HG03575 (cell line): ENCODE results near the gene EPHA2.

ENCODE experiments used
- ATAC-seq: cut with Tn5 transposase; IDR thresholded peaks from one replicate; pipeline ENCODE4 v1.9.1; 2021; ENCODE audit not compliant: unreplicated experiment, insufficient number of reproducible peaks, low FRiP score; ENCODE audit errors: extremely low read depth

The EPHA2 gene

DNA sequence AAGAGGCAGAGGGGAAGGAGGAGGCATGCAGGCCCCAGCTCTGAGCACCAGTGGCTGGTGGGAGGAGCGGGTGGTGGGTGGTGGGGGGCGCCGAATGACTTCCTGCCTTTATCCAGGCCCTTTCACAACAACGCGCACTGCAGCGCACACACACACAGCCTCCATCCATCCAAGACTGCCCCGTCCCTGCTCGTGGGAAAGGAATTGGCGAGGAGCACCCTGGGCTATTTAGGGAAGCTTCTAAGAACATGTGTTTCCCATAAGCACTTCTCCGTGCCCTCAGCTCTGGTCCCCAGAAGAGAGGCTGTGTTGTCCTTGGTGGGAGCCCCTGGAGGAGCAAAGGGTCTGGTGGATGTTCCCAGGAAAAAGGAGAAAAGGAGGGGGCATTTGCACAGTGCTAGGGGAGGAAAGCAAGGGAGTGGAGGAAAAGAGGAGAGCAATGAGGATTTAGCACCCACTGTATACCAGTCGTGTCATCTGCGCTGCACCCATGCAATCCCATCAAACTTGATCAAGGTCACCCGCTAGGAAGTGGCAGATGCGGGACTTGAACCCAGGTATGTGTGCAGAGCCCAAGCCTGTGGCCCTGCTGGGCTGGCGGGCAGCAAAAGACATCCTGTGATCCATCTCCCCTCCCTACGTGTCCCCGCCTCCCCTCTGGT, 28.1 kb downstream of the EPHA2 start:
- ATAC-seq = no peak

DNA sequence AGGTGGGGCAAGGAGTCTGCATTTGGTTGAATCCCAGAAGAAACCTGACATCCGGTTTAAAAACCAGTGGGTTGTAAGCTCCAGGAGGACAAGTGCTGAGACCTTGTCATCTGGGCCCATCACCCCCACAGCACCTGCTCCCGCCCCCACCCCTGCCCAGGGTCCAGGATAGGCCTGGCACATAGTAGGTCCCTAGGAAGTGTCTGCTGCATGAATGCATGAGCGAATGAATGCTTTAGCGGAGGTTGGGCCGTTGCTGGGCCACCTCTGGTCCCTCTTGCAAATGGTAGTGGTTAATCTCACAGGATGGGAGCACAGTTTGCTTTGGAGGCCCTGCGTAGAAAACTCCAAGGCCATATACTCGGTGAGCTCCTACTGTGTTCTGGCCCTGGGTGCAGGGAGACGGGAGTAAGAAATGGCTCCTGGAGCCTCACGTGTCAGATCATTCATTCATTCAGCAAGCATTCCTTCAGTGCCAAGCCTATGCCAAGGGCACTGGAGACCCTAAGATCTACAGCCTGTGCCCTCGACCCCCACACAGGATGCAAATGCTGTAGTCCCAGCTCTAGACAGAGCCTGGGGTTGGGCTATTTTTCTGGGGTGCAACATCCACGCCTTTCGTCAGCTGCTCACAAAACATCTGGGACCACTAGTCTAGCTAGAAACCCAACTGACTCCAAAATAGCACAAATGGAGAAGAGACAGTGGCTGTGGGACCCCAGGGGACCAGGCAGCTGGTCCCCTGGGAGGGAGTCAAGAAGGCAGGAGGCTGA, 28.9 kb downstream of the EPHA2 start:
- ATAC-seq = no peak

DNA sequence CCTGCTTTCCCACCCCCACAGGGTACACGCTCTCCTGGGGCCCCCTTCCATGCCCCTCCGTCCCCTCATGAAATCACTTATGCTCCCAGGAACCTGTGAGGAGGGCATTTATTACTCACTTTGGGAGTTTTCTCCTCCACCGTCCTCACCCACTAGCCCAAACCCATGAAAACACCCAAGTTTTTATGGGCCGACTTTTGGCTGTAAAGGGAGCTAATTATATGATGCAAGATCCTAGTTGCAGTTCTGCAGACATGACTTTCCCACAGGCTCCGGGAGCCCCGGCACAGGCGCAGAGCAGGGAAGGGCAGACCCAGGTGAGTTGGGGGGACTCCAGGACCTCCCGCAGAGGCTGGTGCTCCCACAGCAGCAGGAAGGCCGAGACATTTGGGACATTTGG, 29.7 kb downstream of the EPHA2 start:
- ATAC-seq = no peak

DNA sequence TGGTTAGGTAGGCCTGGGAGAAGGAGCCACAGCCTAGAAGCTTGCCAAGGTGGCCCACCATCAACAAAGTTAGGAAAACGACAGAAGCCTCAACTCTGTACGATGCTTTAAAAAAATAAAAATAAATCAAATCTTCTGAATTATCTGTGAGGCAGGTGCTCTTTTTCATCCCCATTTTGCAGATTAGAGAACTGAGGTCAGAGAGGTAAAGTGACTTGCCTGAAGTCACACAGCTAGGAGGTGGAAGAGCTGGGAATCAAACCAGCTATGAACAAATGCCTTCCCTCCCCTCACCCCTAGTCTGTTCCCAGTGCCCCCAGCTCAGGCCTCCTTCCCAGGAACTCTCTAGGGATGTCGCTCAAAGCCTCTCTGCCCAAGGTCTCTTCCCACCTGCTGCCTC, 30.4 kb downstream of the EPHA2 start:
- ATAC-seq = no peak

DNA sequence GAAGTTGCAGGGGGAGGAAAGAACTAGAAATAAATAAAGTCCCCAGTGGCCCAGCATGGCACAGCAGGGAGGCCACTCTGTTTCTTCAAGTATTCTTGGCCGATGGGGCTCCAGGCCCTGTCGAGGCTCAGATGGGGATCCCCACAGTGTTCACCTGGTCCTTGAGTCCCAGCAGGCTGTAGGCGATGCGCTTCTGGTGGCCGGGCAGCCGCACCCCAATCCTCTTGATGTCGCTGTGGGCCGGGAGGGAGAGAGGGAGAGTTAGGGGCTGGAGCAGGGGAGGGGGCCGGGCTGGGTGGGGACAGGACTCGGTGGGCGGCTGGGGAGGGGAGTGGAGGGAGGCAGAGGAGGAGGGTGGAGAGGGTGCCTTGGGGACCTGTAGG, 30.8 kb downstream of the EPHA2 start:
- ATAC-seq = no peak

DNA sequence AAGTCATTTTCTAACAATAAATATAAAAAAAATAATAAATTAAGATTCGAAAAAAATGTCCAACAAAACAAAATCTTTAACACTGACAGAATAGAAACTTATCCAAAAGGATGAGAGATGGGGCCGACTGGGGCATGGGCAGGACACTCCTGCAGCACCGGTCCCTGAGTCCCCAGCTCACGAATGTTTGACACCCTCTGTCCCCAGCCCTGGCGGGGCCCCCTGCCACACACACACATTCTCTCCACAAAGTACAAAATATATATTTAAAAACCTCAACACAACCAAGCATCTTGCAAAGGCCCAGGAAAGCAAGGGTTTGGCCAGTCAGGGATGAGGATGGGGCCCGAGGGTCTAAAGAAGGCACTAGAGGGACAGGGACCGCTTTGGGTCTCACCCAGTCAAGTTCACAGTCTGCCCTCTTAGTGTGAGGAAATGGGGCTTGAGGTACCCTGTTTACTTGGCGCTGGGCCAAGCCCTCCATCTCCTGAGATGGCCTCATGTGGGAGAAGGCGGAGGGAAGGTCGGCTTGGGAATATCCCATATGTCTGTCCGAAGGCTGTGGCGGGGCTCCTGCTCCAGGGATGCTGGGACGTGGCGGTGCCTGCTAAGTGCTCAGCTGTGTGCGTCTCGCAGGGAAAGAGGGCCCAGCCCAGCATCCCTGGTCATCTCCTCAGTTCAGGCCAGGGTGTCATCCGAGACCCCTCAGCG, 31.3 kb downstream of the EPHA2 start:
- ATAC-seq = no peak

DNA sequence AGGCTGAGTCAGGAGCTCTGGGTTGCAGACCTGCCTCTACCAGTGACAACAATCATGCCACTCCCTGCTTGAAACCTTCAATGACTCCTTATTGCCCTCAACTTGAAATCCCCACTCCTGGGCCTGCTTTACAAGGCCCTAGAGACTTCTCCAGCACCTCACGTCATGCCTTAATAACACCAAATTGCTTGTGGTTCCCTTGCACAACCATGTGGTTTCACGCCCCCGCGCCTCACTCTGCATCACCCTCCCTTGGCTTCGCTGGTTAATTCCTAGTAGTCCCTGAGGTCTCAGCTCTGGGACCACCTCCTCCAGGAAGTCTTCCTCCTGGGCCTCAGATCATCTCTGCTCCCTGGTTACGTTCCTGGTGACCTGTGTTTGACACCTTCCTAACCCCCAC, 33.0 kb downstream of the EPHA2 start:
- ATAC-seq = no peak

DNA sequence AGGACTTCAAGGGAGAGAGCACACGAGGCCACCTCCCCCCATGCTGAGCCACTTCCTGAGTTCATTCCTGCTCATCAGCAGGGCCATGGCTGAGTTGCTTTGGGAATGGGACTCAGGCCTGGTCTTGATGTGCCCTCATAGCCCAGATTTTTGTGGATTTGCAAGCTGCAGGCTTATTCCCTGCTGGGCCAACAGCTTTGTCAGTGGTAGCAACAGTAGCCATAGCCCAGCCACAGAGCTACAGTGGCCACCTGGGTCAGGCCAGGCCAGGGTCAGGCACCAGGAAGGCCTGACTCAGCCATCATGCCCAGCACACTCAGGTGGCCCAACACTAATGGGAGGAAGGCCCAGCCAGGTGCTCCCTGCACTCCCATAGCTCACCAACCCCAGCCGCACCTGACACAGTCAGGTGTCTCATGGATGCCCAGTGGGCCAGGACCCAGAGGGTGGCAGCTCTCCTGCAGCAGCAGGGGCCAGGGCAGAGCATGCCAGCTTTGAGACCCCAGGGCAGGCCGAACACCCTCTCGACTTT, 33.5 kb downstream of the EPHA2 start:
- ATAC-seq = no peak

DNA sequence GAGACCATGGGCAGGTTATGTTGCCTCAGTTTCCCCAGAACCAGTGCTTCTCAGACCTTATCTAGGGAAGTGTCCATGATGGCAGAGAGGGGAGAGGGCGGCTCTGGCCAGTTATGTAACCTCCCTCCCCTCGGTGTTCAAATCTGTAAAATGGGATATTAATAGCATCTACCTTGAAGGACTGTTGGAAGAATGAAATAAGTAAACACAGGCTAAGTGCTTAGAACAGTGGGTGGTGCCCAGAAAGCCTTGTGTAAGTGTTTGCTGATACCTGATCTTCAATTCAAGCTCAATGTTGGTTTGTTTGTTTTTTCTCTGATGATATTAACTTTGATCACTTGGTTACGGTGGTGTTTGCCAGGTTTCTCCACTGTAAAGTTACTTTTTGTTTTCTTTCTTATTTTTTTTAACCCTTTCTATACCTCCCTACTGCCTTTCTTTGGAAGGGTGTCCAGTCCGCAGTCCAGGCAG, 34.9 kb downstream of the EPHA2 start:
- ATAC-seq = no peak

DNA sequence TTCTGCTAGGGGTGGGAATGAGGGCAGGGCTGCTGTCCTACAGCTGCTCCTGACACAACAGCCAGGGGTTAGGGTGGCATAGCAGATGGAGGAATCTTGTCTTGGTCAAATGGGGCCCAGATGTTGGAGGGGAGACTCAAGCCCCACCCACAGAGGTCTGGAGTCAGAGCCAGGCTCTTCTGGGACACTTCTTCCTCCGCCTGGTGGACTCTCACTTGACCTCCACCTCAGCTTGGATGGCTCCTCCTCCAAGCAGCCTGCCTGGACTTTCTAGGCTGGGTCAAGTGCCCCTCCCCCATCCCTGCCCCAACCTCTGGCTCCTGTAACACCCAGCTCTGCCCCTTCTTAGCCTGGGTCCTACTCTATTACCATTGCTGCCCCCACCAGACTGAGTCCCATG, 35.5 kb downstream of the EPHA2 start:
- ATAC-seq = no peak

DNA sequence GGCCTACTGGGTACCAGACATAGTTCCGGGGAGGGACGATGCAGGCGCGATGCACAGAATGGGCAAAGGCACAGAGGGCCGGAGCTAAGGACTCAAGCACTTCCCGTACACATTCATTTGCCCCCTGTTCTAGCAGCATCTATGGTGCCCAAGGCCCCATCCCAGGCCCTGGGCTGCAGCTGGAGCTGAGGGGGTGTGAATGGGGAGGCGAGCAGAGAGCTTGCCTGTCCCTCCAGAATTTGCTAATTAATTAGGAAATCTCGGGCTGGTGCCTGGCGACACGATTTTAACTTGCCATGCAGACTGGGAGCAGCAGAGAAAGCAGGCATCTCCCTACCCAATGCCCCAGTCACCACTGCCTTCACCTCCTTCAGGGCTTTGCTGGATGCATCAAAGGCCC, 35.9 kb downstream of the EPHA2 start:
- ATAC-seq = no peak

DNA sequence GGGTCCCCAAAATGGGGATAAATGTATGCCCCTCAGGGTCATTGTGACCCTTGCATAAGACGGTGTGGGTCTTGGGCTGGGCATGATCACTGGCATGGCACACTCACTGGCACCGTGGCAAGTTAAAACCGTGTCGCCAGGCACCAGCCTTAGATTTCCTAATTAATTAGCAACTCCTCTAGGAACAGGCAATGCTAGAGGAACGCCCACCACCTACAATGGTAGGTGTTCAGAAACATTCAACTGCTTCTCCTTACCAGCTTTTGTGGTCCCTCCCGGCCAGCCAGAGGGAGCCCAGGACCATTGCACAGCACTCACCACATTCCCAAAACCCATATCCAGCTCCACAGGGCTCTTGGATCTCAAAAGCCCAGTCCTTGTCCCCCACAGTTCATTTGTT, 36.4 kb downstream of the EPHA2 start:
- no peak for ATAC-seq

DNA sequence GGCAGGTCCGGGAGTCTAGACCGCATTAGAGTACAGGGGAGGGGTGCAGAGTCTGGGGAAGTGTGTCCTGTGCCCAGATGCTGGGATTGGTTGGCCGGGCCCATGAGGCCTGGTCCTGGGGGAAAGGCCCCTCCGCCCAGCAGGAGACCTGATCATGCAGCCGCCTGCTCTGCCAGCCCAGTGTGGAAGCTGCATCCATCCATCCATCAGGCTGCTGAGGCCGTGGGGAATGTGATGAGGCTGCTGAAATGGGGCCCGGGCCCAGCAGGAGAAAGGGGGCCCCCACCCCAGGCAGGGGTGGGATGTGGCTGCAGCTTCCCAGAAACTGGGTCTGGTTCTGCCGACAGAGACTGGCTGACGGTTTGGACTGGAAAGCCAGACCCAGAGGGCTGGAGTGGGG, 37.2 kb downstream of the EPHA2 start:
- ATAC-seq = no peak

DNA sequence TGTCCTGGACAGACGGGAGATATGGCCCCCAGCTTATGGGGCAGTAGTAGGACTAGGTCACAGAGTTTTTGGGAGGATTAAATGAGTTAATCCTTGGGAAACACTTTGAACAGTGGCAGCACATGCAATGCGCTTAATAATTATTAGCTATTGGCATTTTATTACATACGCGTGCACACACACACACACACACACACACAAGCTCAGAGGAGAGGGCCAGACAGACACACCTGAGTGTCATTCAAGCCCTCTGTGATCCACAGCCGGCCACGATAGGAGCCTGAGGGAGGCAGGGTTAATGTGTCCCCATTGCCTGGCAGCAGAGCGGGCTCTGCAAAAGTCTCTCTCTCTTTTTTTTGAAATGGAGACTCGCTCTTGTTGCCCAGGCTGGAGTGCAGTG, 37.9 kb downstream of the EPHA2 start:
- no peak for ATAC-seq

DNA sequence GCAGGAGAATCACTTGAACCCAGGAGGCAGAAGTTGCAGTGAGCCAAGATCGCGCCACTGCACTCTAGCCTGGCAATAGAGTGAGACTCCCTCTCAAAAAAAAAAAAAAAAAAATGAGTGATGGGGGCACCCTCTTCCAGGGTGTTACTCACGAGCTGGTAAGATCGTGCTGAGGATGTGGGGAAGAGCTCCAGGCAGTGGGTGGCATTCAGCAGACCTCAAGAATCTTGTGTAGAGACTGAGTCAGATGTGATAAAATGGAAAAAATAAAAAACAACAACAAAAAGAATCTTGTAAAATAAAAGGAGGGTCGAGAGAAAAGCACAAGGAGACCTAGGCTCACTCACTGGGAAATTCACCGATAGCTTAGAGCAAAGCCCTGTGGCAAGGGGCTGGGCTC, 38.5 kb downstream of the EPHA2 start:
- no peak for ATAC-seq

DNA sequence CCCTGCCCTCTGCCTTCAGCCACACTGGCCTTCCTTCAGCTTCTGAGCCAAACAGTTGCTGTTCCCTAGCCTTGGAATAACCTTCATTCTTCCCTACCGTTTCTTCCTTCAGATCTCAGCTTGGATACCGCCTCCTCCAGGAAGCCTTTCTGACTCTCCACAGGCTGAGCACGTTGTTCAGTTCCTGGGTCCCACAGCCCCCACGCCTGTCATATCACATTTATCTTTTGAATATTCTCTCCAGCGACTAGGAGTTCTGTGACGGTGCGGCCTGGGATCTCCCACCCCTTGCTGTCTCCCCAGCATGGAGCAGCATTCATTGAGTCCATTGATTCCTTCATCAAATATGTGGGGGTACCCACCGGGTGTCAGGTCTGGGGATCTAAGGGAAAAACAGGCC, 39.2 kb downstream of the EPHA2 start:
- ATAC-seq = no peak

DNA sequence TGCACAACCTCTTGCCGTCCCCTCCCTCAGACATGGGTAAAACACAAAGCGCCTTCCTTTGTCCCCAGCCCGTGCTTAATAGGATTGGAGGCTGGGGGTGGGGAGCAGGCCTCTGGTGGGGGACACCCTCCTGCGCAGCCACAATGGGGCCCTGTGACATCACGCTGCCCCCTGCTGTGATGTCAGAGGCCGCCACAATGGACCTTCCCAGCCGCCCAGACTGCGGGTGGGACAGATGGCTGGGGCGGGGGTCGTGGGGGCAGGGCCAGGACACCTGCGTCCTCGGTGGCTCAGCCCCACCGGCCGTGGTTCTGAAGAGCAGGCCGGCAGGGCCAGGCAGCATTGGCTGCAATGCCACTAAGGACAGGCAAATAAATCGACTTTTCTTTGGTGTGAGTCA, 39.9 kb downstream of the EPHA2 start:
- no peak for ATAC-seq

DNA sequence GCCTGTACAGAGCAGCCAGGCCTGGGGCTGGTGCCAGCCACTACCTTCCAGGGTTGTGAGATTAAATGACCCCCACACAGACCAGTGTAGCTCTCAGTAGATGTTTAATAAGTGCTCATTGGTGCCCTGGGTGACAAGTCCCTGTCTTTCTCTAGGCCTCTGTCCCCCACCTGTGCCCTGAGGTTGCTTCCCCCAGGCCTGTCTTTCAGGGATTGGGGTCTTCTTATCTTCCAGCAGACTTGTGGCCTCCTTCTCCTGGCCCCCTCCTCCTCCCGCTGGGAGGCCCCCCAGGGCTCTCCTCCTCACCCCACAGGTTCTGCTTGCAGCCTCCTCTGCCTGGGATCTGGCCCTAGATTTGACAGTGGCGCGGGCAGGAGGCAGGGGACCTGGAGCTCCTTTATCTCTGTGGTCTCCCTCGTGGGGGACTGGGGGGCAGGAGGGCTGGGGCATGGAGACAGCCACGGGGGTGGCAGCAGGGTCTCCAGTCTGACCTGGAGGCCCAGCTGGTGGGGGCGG, 40.3 kb downstream of the EPHA2 start:
- no peak for ATAC-seq

DNA sequence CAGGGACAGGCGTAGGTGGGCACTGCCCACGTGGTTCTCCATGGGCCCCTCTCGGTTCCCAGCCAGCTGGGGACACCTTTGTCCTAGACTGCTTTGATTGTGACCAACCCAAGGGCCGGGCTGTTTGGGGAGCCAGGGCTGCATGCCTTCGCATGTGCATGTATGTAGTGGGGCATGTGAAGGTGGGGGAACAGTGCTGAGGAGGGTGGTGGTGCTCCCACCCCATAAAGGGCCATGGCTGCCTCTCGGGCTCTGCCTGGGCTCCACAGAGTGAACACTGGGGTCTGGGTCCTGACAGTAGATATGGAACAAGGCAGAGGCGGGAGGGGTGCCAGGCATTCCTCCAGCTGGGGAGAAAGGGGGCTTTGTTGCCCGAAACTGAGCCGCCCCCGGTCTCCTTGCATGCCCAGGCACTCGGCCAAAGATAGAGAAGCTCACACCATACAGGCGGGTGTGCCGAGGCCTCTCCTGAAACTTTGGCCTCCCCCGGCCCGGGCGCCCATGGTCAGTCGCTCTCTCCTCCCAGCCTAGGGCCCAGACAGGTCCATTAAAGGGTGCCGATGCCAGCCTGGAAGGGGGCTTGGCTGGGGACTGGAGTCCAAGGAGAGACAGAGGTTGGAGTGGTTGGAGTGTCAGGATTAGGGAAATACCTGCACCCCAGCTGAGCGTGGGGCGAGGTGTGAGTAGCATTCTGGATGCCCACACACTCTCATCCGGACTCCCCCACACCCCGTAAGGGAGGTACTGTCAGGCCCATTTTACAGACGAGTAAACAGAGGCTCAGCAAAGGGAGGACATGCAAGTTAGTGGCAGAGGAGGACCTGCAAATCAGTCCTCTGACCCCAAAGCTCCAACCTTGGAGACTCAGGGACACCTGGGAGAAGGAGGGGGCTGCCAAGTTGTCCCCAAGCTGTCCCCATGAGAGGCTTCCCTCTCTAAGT, 41.1 kb downstream of the EPHA2 start:
- ATAC-seq = no peak
